Right lung (tissue), 10 donors: ENCODE measurements around the gene EPPIN. TPM values are rescaled to one million over a fixed set of nuclear protein-coding genes. Genes with fewer than 3 reads are reported as not detected.
"Not testable (repeated sequence)": the region's sequence is repeated elsewhere in the genome, so short reads cannot be mapped to it uniquely, and the experiment has no call there.

ENCODE experiments used
- DNase-seq, 2 donors: peaks; one replicate each; pipeline ENCODE4 v3.0.0-alpha.2; 2013
- long read RNA-seq, 8 donors: transcript quantifications; one replicate each; lab custom pipeline, GENCODE V29; 2026
- polyA plus RNA-seq, 5 donors: library from polyadenylated mRNA; unstranded; fragments of 120-200 nt; gene quantifications; one replicate each; pipeline versions ENCODE4 v1.2.1 to v1.2.3, GENCODE V29; 2013; ENCODE audit warnings: inconsistent platforms in 1 of 5, low replicate concordance in 1 of 5; ENCODE audit not compliant: insufficient read length in 5 of 5, insufficient read depth in 1 of 5

The EPPIN gene
- polyA plus RNA-seq: under 1 TPM; 0.13 to 0.26 (median 0.18) TPM
- long read RNA-seq, donor 1: 0 reads
- long read RNA-seq, donor 2: 0 reads
- long read RNA-seq, donor 3: 0 reads
- long read RNA-seq, donor 4: 0 reads
- long read RNA-seq, donor 5: 0 reads
- long read RNA-seq, donor 6: 0 reads
- long read RNA-seq, donor 7: 0 reads
- long read RNA-seq, donor 8: 0 reads

GRCh38 chr20:45547206-45547770, at the start of gene EPPIN:
Gene EPPIN (minus strand): TSS chr20:45547401. CDS start chr20:45547357, 44 bp downstream.
- no peak for DNase-seq

- no peak for DNase-seq
Measured at GRCh38 chr20:45595235-45595634, 48.0 kb upstream of the EPPIN start.

GRCh38 chr20:45593498-45593897, 46.3 kb upstream of the EPPIN start:
- no peak for DNase-seq

- DNase-seq: no peak
Measured at GRCh38 chr20:45592574-45593189, 45.5 kb upstream of the EPPIN start.

GRCh38 chr20:45589725-45590124, 42.5 kb upstream of the EPPIN start:
- no peak for DNase-seq

GRCh38 chr20:45588800-45589199, 41.6 kb upstream of the EPPIN start:
- no peak for DNase-seq

- DNase-seq: not testable (repeated sequence)
Measured at GRCh38 chr20:45585986-45586385, 38.8 kb upstream of the EPPIN start.

GRCh38 chr20:45584294-45584693, 37.1 kb upstream of the EPPIN start:
- not testable (repeated sequence) for DNase-seq

GRCh38 chr20:45583502-45583901, 36.3 kb upstream of the EPPIN start:
- no peak for DNase-seq

- DNase-seq: no peak
Measured at GRCh38 chr20:45581702-45582101, 34.5 kb upstream of the EPPIN start.

GRCh38 chr20:45579184-45579583, 32.0 kb upstream of the EPPIN start, which contains the start of gene WFDC8:
Gene WFDC8 (minus strand): TSS chr20:45579284. CDS start chr20:45579247, 37 bp downstream.
- no peak for DNase-seq

GRCh38 chr20:45578231-45578630, 31.0 kb upstream of the EPPIN start:
- no peak for DNase-seq

- DNase-seq: peak; percentile 6 to 30
Measured at GRCh38 chr20:45576995-45577394, 29.8 kb upstream of the EPPIN start.

GRCh38 chr20:45575931-45576330, 28.7 kb upstream of the EPPIN start:
- no peak for DNase-seq

GRCh38 chr20:45569650-45570049, 22.4 kb upstream of the EPPIN start:
- DNase-seq: not testable (repeated sequence)

- no peak for DNase-seq
Measured at GRCh38 chr20:45564760-45565276, 17.6 kb upstream of the EPPIN start.

- DNase-seq: no peak
Measured at GRCh38 chr20:45555198-45555597, 8.0 kb upstream of the EPPIN start.

- DNase-seq: no peak
Measured at GRCh38 chr20:45552456-45552855, 5.3 kb upstream of the EPPIN start.

- no peak for DNase-seq
Measured at GRCh38 chr20:45550765-45551164, 3.6 kb upstream of the EPPIN start.

- DNase-seq: no peak
Measured at GRCh38 chr20:45548410-45548809, 1.2 kb upstream of the EPPIN start.

- DNase-seq: peak in 1 of 2 donors; percentile 8
Measured at GRCh38 chr20:45545754-45546453, 1.3 kb downstream of the EPPIN start.

- no peak for DNase-seq
Measured at GRCh38 chr20:45545351-45545750, 1.9 kb downstream of the EPPIN start.
